IPS-11a (cell line): ENCODE results near the gene SUPT6H.

Experiments used
- H3K4me3 ChIP-seq: one replicate; pipeline ENCODE4 v1.5.1; 2013; ENCODE audit warnings: low read depth, low read length, control low read depth

Gene SUPT6H

GRCh38 chr17:28700830-28701492 lies 39.0 kb downstream of the SUPT6H start:
- no peak overlapping the region for H3K4me3 ChIP-seq

- no peak overlapping the region for H3K4me3 ChIP-seq
These were observed 40.2 kb downstream of the SUPT6H start for GRCh38 chr17:28702026-28702751.

DNA sequence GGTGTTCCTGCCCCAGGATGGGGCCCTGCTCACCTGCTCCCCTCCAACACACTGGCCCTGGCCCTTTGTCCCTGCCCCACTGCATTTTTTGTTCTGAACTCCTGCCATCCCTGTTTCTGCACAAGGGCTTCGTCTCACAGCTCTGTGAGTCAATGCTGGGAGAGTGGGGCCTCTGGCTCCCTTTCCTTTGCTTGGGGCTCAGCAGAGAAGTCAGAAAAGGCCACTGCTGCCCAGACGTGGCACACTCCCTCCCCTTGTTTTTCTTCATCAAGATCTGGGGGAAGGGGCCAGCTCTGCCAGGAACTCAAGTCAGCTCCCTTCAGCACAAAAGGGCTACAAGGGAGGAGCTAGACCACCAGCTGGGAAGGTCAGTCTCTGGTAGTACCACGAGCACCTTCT lies 40.7 kb downstream of the SUPT6H start:
- no peak overlapping the region for H3K4me3 ChIP-seq

GRCh38 chr17:28703552-28704218 lies 41.7 kb downstream of the SUPT6H start:
- H3K4me3 ChIP-seq, result no peak overlapping the region

- no peak overlapping the region for H3K4me3 ChIP-seq
These were observed 42.3 kb downstream of the SUPT6H start for GRCh38 chr17:28704219-28704858.

DNA sequence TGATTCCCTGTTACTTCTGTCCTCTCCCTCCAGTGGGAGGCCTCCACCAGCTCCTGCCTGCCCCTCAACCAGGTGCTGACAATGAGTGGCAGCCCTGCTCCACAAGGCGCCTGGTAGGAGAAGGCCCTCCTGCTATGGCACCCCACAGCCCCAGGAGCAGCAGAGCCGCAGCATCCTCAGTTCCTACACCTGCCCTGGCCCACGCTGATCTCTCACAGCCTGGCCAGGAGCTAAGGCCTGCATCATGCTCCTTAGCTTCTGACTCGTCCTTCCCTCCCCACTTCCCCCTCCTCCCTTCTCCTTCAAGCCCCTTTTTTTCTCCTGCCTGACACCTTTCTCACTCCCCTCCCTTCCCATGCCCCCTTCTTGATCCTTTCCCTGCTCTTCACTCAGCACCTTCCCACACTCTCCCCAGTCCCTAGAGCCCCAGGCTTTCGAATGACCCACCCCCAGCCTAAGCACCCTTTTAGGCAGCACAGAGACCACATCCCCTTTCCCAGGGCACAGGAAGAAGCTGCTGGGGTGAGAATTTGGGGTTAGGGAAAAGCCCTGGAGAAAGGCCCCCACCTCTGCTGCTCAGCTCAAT lies 43.2 kb downstream of the SUPT6H start:
- no peak overlapping the region for H3K4me3 ChIP-seq

DNA sequence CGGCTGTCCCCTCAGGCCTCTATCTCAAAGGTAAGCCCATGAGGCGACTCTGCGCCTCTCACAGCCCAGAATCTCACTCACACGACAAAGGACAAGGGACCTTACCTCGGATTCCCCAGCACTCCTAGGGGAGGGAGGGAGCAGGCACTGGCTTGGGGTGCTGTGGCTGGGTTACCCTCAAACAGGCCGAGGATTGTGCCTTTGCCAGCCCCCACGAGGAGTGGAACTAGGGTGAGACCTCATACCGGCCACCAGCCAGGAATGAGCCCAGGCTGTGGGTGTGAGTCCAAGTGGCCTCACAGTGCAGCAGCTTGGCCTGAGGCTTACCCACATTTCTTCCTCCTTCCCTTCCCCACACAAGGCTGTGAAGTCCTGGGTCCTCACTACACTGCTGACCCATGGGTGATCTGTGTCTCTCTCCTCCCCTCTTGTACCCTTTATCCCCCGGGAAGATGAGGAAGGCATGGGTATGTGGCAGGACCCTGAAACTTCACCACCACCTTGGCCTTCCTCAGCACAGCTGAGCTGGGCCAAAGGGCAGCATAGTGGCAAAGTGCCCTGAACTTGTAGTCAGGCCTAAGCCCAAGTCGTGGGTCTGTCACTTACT lies 43.8 kb downstream of the SUPT6H start:
- no peak overlapping the region for H3K4me3 ChIP-seq

- no peak overlapping the region for H3K4me3 ChIP-seq
These were observed 44.7 kb downstream of the SUPT6H start for GRCh38 chr17:28706471-28707338.

DNA sequence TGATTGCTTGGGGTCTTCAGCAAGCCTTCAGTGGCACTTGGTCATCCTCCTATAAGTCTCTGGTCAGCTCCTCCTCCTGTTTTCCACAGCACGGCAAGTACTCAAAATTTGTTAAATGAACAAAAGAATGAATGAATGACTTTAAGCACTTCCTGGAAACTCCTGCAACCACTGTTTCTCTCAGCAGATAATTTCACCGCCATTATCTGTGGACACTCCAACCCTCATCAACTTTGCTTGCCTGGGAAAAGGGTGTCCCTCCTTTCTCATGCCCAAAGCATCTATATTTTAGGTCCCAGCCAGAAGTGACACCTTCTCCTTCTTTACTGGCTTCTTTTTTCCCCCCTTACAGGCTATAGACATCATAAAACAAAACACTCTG lies 45.3 kb downstream of the SUPT6H start:
- H3K4me3 ChIP-seq, result no peak overlapping the region

DNA sequence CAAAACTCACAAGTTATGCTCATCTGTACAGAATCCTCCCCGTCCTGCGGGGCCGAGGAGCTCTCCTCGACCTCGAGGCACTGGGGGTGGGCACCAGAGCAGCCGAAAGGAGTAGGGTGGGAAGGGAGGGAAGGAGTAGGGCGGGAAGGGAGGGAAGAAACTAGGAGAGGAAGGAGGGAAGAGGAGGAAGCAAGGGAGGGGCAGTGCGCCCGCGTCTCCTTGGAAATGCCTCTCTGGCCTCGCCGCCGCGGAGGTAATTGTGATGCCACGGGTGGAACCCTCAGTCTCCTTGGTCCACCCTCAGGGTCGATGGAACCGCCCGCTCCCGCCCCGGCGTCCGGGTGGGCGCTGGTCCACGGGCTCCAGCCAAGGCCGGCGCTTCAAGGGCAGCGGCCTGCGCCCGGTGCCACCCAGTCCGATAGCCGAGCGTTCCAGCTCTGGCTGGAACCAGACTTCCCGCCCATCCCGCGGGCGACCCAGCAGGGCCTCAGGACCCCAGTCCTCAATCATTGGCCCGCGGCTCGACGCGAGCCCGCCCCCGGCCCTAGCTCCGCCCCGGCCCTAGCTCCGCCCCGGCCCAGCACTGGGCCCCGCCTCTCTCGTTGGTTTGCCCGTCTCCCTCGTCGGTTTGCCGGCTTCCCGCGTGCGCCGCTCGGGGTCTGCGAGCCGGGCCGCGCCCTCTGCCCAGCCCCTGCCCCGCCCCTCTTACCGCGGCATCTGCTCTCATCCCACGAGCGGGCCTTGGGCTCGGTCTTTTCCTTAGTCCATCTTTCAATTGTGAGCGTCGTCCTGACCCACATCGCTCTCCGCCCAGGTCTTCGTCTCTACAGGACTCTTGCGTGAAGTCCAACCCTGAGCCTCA lies 49.1 kb downstream of the SUPT6H start:
- H3K4me3 ChIP-seq, result peak overlapping the region; percentile 71

- H3K4me3 ChIP-seq, result peak within 1 kb of the TSS; percentile 71
These were observed 49.7 kb downstream of the SUPT6H start, which contains the start of gene PROCA1 for GRCh38 chr17:28711723-28712031. Gene PROCA1, minus strand, starts transcription at chr17:28711888. Its CDS starts 228 bp downstream, at chr17:28711660.

GRCh38 chr17:28712032-28712704 lies 50.2 kb downstream of the SUPT6H start:
- peak overlapping the region; percentile 58 for H3K4me3 ChIP-seq

DNA sequence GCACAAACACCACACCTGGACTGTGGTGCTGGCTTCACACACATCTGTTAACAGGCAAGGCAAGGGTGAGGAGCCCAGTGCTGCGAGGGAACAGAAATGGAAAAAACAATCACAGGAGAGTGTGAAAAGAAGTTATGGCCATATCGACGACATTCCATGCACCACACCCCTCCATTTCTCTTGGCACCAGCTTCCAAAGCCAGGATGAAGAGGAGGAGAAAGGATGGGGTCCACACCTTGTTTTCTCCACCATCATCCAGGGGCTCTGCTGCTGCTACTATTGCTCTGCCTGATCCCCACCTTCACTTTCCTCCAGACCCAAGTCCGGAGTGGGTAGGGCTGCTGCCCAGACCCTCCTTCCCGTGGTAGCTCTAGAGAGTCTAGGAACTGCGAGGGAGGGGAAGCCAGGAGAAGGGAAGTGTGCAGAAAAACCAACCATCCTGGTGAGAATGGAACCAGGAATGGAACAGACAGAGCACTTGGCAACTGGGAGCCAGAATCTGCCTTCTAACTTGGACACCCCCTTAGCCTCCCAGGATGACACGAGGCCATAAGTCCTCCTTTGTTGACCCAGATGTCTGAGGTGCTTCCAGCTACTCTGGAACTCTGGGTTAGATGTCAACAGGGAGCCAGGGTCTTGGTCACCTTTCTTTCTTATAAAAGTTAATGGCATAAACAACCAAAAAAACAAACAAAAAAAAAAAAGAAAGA lies 50.9 kb downstream of the SUPT6H start:
- peak overlapping the region; percentile 18 for H3K4me3 ChIP-seq

DNA sequence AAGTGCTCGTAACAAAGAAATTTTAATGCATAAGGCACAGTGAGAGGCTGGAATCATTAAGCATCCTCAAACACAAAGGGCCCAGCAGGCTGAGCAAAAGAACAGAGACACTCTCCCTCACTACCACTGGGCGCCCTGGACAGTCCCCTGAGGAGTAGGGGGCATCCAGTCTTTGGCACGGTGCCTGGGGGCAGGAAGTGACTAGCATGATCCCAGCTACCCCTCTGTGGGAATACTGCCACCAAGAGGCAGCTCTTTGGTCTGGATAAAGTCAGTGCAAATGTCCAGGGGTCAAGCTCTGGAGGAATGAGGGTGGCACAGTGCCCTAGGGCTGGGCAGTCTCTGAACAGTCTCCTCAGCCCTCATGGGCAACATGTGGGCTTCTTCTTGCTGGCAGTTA lies 52.3 kb downstream of the SUPT6H start:
- H3K4me3 ChIP-seq, result no peak overlapping the region

- H3K4me3 ChIP-seq, result no peak overlapping the region
These were observed 53.2 kb downstream of the SUPT6H start for GRCh38 chr17:28715217-28715616.

- H3K4me3 ChIP-seq, result peak overlapping the region; percentile 85
These were observed 55.0 kb downstream of the SUPT6H start for GRCh38 chr17:28716740-28717577.
